Limb (tissue), 2 donors: Measurements from ENCODE around the gene RUSF1.
"Not testable (repeated sequence)": the region's sequence is repeated elsewhere in the genome, so short reads cannot be mapped to it uniquely, and the experiment has no call there.

ENCODE experiments used
- DNase-seq, 2 donors: peaks; one replicate each; pipeline ENCODE4 v3.0.0-alpha.2; 2016; ENCODE audit errors: extremely low spot score in 2 of 2

RUSF1 gene

DNA sequence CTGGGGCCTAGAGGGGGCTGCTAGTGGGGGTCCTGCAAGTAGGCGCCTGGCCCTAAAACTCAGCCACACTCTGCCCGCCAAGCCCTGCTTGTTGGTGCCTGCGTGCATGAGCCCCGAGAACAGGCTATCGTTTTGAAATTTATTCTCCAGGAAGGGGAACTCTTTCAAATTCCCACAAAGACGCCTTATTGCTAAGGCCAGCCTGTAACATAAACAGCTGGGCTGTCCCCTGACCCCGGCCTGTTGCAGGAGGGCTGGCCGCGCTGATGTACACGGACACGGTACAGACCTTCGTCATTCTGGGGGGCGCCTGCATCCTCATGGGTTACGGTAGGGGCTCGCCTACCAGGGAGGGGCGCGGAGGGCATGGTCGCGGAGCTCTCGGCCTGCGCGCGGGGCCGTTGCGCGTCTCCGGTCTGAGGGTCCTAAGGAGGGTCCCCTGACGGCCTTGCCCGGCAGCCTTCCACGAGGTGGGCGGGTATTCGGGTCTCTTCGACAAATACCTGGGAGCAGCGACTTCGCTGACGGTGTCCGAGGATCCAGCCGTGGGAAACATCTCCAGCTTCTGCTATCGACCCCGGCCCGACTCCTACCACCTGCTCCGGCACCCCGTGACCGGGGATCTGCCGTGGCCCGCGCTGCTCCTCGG, 21.0 kb downstream of the RUSF1 start:
- DNase-seq, result no peak

DNA sequence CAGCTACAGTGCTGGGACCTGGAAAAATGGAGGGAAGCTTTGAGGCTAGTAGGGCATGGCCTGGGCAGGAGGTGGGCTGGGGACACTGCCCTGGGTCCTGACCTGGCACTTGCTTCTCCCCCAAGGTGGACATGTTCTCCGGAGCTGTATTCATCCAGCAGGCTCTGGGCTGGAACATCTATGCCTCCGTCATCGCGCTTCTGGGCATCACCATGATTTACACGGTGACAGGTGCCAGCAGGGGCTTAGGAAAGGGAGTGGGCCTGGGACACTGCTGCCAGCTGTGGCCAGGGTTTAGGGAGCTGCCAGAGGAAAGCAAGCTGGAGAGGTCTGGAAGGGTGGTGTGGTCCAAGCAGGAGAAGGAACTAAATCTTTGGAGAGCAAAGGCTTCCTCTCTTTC, 22.1 kb downstream of the RUSF1 start:
- peak in 1 of 2 donors; percentile 51 for DNase-seq

DNA sequence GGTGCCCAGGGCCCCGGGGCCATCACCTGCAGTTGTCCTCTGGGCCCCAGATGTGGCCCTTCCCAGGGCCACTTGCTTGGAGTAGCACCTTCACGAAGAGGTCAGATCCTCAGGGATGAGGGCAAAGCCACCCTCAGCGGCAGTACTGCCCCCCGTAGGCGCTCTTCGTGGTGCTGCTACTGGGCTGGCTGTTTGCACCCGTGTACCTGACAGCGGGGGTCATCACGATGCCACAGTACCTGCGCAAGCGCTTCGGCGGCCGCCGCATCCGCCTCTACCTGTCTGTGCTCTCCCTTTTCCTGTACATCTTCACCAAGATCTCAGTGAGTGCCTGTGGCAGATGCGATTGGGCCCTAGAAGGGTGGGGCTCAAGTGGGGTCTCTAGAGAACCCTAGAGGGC, 22.6 kb downstream of the RUSF1 start:
- no peak for DNase-seq

DNA sequence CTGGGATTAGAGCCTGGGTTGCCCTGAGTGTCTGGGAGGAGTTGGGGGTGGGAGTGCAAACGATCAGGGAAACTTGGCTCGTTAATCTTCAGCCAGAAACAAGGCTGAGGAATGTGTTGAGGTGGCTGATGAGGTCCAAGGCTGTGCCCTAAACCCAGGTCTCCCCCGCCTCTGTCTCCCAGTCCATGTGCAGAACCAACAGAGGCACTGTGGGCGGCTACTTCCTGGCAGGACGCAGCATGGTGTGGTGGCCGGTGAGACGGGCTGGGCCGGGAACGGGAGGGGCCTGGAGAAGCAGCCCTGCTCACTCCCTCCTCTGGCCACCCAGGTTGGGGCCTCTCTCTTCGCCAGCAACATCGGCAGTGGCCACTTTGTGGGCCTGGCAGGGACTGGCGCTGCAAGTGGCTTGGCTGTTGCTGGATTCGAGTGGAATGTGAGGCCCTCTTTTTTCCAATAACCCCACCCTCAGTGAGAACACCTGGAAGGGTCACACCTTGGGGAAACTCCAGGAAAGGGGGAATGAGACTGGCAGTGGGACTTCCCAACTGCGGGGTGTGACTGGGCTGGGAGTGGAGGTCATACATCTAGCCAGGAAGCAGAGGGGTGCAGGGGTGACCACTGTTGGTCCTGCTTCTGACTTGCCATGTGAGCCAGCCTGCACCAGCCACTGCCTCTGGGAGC, 23.6 kb downstream of the RUSF1 start:
- no peak for DNase-seq

- not testable (repeated sequence) for DNase-seq
Measured at GRCh38 chr16:31484048-31484447, 24.1 kb downstream of the RUSF1 start.

DNA sequence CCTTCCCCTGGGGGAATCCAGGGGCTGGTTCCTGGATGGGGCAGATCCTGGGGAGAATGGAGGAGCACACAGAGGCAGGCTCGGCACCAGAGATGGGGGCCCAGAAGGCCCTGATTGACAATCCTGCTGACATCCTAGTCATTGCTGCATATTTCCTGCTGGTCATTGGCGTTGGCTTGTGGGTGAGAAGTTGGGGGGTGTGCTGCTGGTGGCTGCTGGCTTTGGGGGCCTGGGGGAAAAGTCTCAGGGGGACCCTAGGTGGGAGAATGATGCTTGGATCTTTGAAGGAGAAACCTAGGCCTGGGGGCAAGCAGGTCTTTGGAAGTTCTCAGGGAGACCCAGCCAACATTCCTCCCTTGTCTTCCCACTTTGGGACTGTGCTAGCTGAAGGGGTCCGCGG, 25.1 kb downstream of the RUSF1 start, which contains the start of gene SLC5A2:
Gene SLC5A2, plus strand, starts transcription at position 43 of the 400 bp plus-strand sequence. Its CDS starts 14 bp downstream, at position 57.
- no peak for DNase-seq

GRCh38 chr16:31480851-31481536, 27.2 kb downstream of the RUSF1 start:
- no peak for DNase-seq

- DNase-seq, result no peak
Measured at GRCh38 chr16:31479751-31480150, 28.4 kb downstream of the RUSF1 start.

- no peak for DNase-seq
Measured at GRCh38 chr16:31478956-31479355, 29.2 kb downstream of the RUSF1 start.

GRCh38 chr16:31477220-31478216, 30.7 kb downstream of the RUSF1 start:
- peak in 1 of 2 donors; percentile 63 for DNase-seq

DNA sequence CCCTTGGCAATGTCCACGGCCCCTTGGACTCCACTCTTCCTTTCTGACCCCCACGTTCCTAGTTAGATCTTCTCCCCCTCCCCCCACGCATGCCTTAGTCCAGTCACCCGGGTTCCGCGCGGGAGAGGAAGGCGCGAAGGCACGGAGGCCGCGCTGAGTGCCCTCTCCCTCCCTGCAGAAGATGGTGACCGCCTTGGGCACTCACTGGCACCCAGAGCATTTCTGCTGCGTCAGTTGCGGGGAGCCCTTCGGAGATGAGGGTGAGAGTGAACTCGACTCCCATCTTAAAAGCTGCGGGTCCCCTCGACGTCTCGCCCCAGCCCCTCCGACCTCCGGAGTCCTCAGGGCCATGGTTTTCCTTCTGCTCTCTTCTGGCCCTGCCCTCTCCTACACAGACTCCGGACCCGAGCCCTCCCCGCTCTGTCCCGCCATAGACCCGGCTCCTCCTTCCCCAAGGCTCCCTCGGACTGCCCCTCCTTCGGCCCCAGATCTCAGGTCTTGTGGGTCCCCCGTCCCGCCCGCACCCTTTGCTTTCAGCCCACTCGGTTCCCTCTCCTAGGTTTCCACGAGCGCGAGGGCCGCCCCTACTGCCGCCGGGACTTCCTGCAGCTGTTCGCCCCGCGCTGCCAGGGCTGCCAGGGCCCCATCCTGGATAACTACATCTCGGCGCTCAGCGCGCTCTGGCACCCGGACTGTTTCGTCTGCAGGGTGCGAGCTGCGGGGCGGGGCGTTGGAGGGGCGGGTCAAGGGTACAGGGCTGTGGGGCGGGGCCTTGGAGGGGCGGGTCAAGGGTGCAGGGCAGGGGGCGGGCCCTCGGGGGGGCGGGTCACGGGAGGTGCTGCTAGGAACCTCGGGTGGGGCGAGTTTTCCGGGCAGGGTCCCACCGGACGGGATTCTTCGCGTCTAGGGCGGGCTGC, 31.6 kb downstream of the RUSF1 start:
- DNase-seq, result peak; percentile 45 to 76

DNA sequence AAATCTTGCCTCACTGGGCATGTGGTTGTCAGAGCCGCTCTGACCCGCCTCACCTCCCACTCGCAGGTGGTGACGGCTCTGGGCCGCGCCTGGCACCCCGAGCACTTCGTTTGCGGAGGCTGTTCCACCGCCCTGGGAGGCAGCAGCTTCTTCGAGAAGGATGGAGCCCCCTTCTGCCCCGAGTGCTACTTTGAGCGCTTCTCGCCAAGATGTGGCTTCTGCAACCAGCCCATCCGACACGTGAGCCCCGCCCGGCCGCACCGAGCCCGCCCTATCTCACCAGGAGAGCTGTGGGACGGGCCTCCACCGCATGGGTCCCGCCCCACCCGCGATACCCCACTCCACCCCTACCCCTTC, 32.3 kb downstream of the RUSF1 start:
- DNase-seq, result no peak

DNA sequence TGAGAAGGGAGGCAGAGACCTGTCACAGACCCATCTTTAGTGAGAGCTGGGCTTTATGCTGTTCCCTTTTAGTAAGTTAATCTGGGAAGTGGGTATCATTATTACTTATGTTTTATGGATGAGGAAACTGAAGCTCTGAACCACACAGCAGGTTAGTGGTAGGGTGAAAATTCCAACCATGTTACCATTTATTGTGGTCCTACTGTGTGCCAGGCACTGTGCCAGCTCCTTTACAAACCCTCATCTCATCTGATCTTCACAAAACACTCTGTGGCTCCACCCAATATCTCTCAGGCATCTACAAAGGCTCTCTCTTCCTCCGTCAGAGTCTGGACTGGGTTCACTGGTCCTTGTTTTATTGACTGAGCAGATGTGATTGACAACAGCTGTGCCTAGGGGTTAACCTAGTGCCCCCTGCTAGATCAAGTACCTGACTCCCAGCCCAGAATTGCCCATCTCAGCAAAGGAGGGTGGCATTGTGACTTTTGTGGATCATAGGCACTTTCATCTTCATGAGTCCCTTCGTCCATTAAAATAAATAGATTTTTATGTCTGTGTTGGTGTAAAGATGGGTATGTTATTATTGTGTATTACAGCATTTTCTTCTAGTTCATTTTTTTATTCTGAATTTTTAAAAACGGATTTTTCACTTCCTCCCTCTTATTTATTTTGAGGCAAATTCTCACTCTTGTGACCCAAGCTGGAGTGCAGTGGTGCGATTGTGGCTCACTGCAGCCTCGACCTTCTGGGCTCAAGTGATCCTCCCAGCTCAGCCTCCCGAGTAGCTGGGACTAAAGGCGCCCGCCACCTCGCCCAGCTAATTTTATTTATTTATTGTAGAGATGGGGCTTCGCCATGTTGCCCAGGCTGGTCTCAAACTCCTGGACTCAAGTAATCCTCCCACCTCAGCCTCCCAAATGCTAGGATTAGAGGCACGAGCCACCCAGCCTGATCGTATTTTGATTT, 33.1 kb downstream of the RUSF1 start:
- no peak for DNase-seq

- DNase-seq, result no peak
Measured at GRCh38 chr16:31474173-31474714, 33.9 kb downstream of the RUSF1 start.

DNA sequence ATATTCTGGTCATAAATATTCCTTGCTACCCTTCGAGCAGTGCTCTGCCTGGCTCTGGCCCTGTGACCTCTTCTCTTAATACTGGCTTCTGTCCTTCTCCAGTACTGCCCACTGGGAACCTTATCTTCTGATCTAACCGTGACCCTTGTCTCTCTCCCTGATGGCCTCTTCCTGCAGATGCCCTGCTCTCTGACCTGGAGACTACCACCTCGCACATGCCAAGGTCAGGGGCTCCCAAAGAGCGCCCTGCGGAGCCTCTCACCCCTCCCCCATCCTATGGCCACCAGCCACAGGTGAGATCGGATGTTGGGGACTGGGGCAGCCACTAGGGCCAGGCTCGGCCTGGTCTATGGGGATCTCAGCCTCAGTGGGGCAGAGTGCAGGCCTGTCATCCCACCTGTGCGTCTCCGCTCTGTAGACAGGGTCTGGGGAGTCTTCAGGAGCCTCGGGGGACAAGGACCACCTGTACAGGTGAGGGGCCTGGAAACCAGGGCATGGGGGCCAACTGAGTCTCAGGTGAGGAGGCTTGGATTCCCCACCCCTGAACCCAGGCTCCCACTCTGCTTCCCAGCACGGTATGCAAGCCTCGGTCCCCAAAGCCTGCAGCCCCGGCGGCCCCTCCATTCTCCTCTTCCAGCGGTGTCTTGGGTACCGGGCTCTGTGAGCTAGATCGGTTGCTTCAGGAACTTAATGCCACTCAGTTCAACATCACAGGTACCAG, 34.8 kb downstream of the RUSF1 start:
- no peak for DNase-seq

DNA sequence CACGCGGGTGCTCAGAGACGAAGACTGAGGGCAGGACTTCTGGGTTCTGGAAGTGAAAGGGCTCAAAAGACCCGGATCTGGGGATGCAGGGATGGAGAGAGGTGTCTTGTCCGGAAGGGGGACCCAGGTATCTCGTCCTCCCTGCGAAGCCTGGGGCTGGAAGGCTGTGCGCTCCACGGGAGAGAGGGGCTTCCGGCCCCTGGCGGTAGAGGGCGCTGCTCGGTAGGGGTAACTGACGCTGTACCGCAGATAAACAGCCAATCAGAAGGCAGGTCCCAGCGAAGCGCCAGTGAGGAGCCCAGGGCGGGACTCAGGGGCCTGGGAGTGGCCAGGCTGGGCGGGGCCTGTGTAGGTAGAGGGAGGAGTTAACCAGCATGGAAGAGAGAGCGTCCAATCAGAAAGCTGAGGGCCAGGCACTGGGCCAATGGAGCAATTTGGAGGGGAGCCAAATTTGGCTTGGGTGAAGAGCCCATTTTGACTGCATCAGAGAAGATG, 35.4 kb downstream of the RUSF1 start:
- peak; percentile 73 to 86 for DNase-seq

GRCh38 chr16:31471875-31472708, 36.1 kb downstream of the RUSF1 start, which contains the start of gene TGFB1I1:
Gene TGFB1I1 (plus strand): TSS chr16:31472152. CDS start chr16:31472189, 37 bp downstream.
- peak; percentile 73 to 86 for DNase-seq
